Chondrocyte (in vitro differentiated cells): ENCODE measurements around the gene PRPSAP1. TPM values are rescaled to one million over a fixed set of nuclear protein-coding genes. Genes with fewer than 3 reads are reported as not detected.

Experiments used
- DNase-seq: peaks from one replicate; pipeline ENCODE4 v3.0.0; 2021; ENCODE audit warnings: mixed read lengths, low spot score
- H3K27ac Mint-ChIP-seq: one replicate; pipeline ENCODE4 v1.8.0; 2021; ENCODE audit warnings: mild to moderate bottlenecking, moderate library complexity, mixed read lengths; ENCODE audit not compliant: unreplicated experiment
- H3K27me3 Mint-ChIP-seq: 2 replicates; pipeline ENCODE4 v1.8.0; 2021; ENCODE audit warnings: low read depth, mixed read lengths
- H3K36me3 Mint-ChIP-seq: 2 replicates; pipeline ENCODE4 v1.8.0; 2021; ENCODE audit warnings: low read depth, mixed read lengths
- H3K4me1 Mint-ChIP-seq: 2 replicates; pipeline ENCODE4 v1.8.0; 2021; ENCODE audit warnings: low read depth, mild to moderate bottlenecking, mixed read lengths
- H3K4me3 Mint-ChIP-seq: one replicate; pipeline ENCODE4 v1.8.0; 2021; ENCODE audit warnings: mild to moderate bottlenecking, moderate library complexity, mixed read lengths; ENCODE audit not compliant: unreplicated experiment
- H3K9me3 Mint-ChIP-seq: 2 replicates; pipeline ENCODE4 v1.8.0; 2021; ENCODE audit warnings: low read depth, mixed read lengths
- CTCF ChIP-seq: fragments of 200-600 bp; sonication (generic); IDR thresholded peaks from 2 replicates; pipeline ENCODE4 v1.5.0; 2021; ENCODE audit warnings: antibody characterized with exemption, mild to moderate bottlenecking, moderate library complexity
- total RNA-seq: library from RNA; stranded (reverse); gene quantifications from 3 replicates; pipeline ENCODE4 v1.2.1, GENCODE V29; 2021

PRPSAP1 gene
- total RNA-seq, 1 donor from 2014 or later = 59.0 TPM

GRCh38 chr17:76369379-76369778 is 15.7 kb upstream of the PRPSAP1 start:
- H3K27me3 Mint-ChIP-seq = no peaks in the 10 kb centered on the region
- no peaks in the 10 kb centered on the region for H3K9me3 Mint-ChIP-seq
- no peak for TF ChIP-seq CTCF
- no peak for DNase-seq
- H3K4me1 Mint-ChIP-seq = peaks cover 34% of the 10 kb centered on the region
- no peaks in the 10 kb centered on the region for H3K36me3 Mint-ChIP-seq
- no peak overlapping the region for H3K27ac Mint-ChIP-seq
- no peak overlapping the region for H3K4me3 Mint-ChIP-seq

GRCh38 chr17:76368545-76368944 is 14.8 kb upstream of the PRPSAP1 start:
- no peak for DNase-seq
- H3K4me1 Mint-ChIP-seq = peaks cover 34% of the 10 kb centered on the region
- H3K4me3 Mint-ChIP-seq = peak overlapping the region; percentile 40
- TF ChIP-seq CTCF = peak; percentile 38
- no peaks in the 10 kb centered on the region for H3K27me3 Mint-ChIP-seq
- H3K27ac Mint-ChIP-seq = no peak overlapping the region
- no peaks in the 10 kb centered on the region for H3K36me3 Mint-ChIP-seq
- H3K9me3 Mint-ChIP-seq = no peaks in the 10 kb centered on the region

GRCh38 chr17:76367642-76368041 is 13.9 kb upstream of the PRPSAP1 start:
- no peak for DNase-seq
- Mint-ChIP-seq H3K27me3 (no peaks in the 10 kb centered on the region), H3K4me1 (peaks cover 34% of the 10 kb centered on the region), H3K9me3 (no peaks in the 10 kb centered on the region), H3K27ac (no peak overlapping the region), H3K36me3 (no peaks in the 10 kb centered on the region), H3K4me3 (no peak overlapping the region)
- TF ChIP-seq CTCF = no peak

GRCh38 chr17:76366247-76366646 is 12.5 kb upstream of the PRPSAP1 start:
- DNase-seq = no peak
- Mint-ChIP-seq H3K36me3 (no peaks in the 10 kb centered on the region), H3K4me3 (no peak overlapping the region), H3K27ac (no peak overlapping the region), H3K9me3 (no peaks in the 10 kb centered on the region), H3K4me1 (peaks cover 40% of the 10 kb centered on the region), H3K27me3 (no peaks in the 10 kb centered on the region)
- no peak for TF ChIP-seq CTCF

GRCh38 chr17:76365256-76365903 is 11.7 kb upstream of the PRPSAP1 start:
- no peak overlapping the region for H3K4me3 Mint-ChIP-seq

More at GRCh38 chr17:76365256-76365903, 11.7 kb upstream of the PRPSAP1 start:
- TF ChIP-seq CTCF = peak; percentile 47
- H3K4me1 Mint-ChIP-seq = peaks cover 31% of the 10 kb centered on the region
- H3K36me3 Mint-ChIP-seq = no peaks in the 10 kb centered on the region
- no peak overlapping the region for H3K27ac Mint-ChIP-seq
- no peak for DNase-seq
- no peaks in the 10 kb centered on the region for H3K27me3 Mint-ChIP-seq
- H3K9me3 Mint-ChIP-seq = no peaks in the 10 kb centered on the region
